ENCODE results near the gene KLF12. TPM values are rescaled to one million over a fixed set of nuclear protein-coding genes. Genes with fewer than 3 reads are reported as not detected.

KLF12 gene
- total RNA-seq, 2 experiments from 2014 or later: 17.1 to 19.6 TPM

DNA sequence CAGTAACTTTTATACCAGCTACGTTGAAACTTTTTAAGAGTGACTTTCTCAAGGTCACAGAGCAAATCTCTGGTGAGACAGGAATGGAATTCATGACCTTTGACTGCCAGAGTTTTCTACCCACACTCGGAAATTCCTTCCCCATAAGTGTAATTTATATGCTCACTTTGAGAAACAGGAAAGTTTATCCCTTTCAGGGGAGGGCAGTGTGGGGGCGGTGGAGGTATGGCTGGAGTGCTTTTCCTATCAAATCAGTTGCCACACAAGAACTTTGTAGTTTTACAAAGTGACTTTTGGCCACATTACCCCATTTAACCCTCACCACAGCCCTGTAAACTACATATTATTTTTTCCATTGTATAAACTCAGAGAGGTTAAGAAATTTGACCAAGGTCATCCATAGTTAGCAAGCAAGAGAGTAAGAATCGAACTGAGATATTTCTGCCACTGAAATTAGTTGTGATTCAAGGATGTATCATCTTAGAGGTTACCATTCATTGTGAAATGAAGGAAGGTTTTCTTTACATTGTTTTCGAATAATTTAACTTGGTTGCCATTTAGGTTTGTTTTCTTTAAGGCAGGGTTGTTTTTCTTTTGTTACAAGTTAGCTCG, 5.9 kb downstream of the KLF12 start:
- intact Hi-C loops (cut with micrococcal nuclease): no loop called here
- no peaks in the 10 kb centered on the region for H3K9me3 Mint-ChIP-seq
- peaks cover 73% of the 10 kb centered on the region for H3K4me1 Mint-ChIP-seq (ENCODE audit: low read depth)
- no peaks in the 10 kb centered on the region for H3K27me3 Mint-ChIP-seq
- CTCF ChIA-PET: interaction anchor here (0.6 to 1.1 kb wide), 2 partner anchors 158 to 373 kb away, joined by 3 to 4 read pairs; no protein-coding TSS in a partner anchor
- H3K27ac Mint-ChIP-seq: peak overlapping the region; percentile 87
- TF ChIP-seq, protein P1, sequence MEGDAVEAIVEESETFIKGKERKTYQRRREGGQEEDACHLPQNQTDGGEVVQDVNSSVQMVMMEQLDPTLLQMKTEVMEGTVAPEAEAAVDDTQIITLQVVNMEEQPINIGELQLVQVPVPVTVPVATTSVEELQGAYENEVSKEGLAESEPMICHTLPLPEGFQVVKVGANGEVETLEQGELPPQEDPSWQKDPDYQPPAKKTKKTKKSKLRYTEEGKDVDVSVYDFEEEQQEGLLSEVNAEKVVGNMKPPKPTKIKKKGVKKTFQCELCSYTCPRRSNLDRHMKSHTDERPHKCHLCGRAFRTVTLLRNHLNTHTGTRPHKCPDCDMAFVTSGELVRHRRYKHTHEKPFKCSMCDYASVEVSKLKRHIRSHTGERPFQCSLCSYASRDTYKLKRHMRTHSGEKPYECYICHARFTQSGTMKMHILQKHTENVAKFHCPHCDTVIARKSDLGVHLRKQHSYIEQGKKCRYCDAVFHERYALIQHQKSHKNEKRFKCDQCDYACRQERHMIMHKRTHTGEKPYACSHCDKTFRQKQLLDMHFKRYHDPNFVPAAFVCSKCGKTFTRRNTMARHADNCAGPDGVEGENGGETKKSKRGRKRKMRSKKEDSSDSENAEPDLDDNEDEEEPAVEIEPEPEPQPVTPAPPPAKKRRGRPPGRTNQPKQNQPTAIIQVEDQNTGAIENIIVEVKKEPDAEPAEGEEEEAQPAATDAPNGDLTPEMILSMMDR (IDR thresholded peaks at IDR 0.05): no peak
- DNase-seq (peak; percentile 38), ATAC-seq (peak; percentile 17)
- H3K4me3 Mint-ChIP-seq: peak overlapping the region; percentile 48
- POLR2A ChIA-PET: no interaction called here
- peaks cover 6% of the 10 kb centered on the region for H3K36me3 Mint-ChIP-seq (ENCODE audit: low read depth)

DNA sequence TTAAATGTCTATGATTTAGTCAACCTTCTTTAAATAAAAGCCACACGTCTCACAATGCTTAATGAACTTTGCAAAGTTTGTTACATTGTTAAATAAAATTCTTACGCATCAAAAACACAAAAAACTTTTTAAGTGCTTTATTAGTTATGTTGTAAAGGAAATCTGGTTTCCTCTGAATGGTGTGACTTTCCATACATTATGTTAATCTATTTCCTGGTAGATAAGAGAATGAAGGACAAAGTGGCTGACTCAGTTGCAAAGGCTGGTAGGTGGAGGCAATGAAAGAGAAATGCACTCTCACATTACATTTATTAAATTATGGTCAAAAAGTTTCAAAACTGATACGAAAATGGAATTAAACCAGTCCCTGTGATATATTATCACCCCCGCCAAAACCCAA, 15.9 kb downstream of the KLF12 start:
- ChIA-PET POLR2A (no interaction called here), CTCF (no interaction called here)
- Mint-ChIP-seq H3K4me3 (no peak overlapping the region), H3K27ac (peak overlapping the region; percentile 31), H3K4me1 (ENCODE audit: low read depth) (peaks cover 74% of the 10 kb centered on the region), H3K9me3 (peaks cover 24% of the 10 kb centered on the region), H3K36me3 (ENCODE audit: low read depth) (peaks cover 48% of the 10 kb centered on the region), H3K27me3 (no peaks in the 10 kb centered on the region)
- TF ChIP-seq, protein P1 (IDR thresholded peaks at IDR 0.05): no peak
- DNase-seq (no peak), ATAC-seq (no peak)
- intact Hi-C loops (cut with micrococcal nuclease): no loop called here

DNA sequence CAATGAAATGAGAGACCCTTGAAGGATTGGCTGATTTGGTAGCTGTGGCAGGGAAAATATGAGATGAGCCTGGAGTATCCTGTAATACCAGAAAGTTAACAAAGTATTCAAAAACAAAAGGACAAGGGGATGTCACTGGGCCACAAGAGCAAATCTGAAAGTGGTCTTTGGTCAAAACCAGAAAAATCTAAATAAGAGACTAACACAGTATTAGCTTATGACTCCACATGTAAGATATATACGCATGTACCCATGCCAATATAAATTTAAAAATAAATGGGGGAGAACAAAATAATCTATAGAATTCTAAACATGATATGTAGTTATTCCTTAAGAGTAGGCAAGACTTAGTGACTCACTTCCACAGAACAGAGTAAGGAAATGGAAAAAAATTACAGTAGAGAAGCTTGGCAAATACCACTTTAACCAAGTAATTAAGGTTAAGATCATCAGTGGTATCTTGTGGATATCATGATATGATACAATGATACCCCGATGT, 16.9 kb downstream of the KLF12 start:
- Mint-ChIP-seq H3K9me3 (peaks cover 24% of the 10 kb centered on the region), H3K4me1 (ENCODE audit: low read depth) (peaks cover 76% of the 10 kb centered on the region), H3K27me3 (no peaks in the 10 kb centered on the region), H3K4me3 (no peak overlapping the region), H3K27ac (peak overlapping the region; percentile 72), H3K36me3 (ENCODE audit: low read depth) (peaks cover 51% of the 10 kb centered on the region)
- intact Hi-C loops (cut with micrococcal nuclease): no loop called here
- peak; percentile 50 for ATAC-seq
- TF ChIP-seq, protein P1 (IDR thresholded peaks at IDR 0.05): no peak
- CTCF ChIA-PET: no interaction called here
- POLR2A ChIA-PET: no interaction called here
- no peak for DNase-seq

DNA sequence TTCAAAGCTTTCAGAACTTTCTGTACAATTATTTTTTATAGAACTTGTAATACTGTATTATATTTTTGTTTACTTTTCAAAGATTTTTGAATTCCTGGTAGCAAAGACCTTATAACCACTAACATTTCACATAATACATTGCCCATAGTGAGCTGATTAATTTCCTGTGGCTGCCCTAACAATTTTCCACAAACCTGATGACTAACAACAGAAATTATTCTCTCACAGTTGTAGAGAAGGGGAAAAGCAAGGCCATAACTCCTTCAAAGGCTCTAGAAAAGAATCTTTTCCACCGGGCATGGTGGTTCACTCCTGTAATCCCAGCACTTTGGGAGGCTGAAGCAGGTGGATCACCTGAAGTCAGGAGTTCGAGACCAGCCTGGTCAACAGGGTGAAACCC, 19.1 kb downstream of the KLF12 start:
- peaks cover 78% of the 10 kb centered on the region for H3K4me1 Mint-ChIP-seq (ENCODE audit: low read depth)
- H3K4me3 Mint-ChIP-seq: no peak overlapping the region
- H3K9me3 Mint-ChIP-seq: peaks cover 20% of the 10 kb centered on the region
- intact Hi-C loops (cut with micrococcal nuclease): no loop called here
- CTCF ChIA-PET: interaction anchor here (1.0 to 1.2 kb wide), 2 partner anchors 19 to 172 kb away, joined by 3 to 4 read pairs; no protein-coding TSS in a partner anchor
- H3K27me3 Mint-ChIP-seq: no peaks in the 10 kb centered on the region
- peaks cover 52% of the 10 kb centered on the region for H3K36me3 Mint-ChIP-seq (ENCODE audit: low read depth)
- DNase-seq: no peak
- POLR2A ChIA-PET: interaction anchor here (1.0 kb wide), 1 partner anchor 14 kb away, joined by 3 read pairs; no protein-coding TSS in a partner anchor
- ATAC-seq: peak; percentile 63
- H3K27ac Mint-ChIP-seq: peak overlapping the region; percentile 47
- TF ChIP-seq, protein P1 (IDR thresholded peaks at IDR 0.05): no peak

DNA sequence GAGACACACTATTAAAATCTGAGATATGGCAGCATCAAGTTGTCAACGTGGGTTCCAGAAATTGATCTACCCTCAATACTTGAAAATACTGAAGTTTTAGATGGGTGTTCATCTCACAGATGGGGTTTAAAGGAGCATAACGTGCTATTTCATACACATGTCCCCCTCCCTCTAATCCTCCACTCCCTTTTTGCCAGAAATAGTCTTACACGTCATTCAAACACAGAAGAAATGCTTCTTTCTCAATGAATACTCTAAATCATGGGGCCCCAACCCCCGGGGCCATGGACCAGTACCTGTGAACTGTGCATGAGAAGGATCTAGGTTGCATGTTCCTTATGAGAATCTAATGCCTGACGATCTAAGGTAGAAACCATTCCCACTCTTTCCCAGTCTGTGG, 19.6 kb downstream of the KLF12 start:
- DNase-seq (no peak), ATAC-seq (no peak)
- H3K9me3 Mint-ChIP-seq: peaks cover 17% of the 10 kb centered on the region
- H3K27ac Mint-ChIP-seq: peak overlapping the region; percentile 47
- TF ChIP-seq, protein P1 (IDR thresholded peaks at IDR 0.05): no peak
- H3K36me3 Mint-ChIP-seq (ENCODE audit: low read depth): peaks cover 50% of the 10 kb centered on the region
- no peak overlapping the region for H3K4me3 Mint-ChIP-seq
- no peaks in the 10 kb centered on the region for H3K27me3 Mint-ChIP-seq
- intact Hi-C loops (cut with micrococcal nuclease): no loop called here
- peaks cover 83% of the 10 kb centered on the region for H3K4me1 Mint-ChIP-seq (ENCODE audit: low read depth)
- POLR2A ChIA-PET: interaction anchor here (1.0 kb wide), 1 partner anchor 14 kb away, joined by 3 read pairs; no protein-coding TSS in a partner anchor
- CTCF ChIA-PET: interaction anchor here (1.0 to 1.2 kb wide), 2 partner anchors 18 to 172 kb away, joined by 3 to 4 read pairs; no protein-coding TSS in a partner anchor

Measured in activated CD8-positive, alpha-beta T cell treated with anti-CD3 and anti-CD28 coated beads for 36 hours (primary cell).